Naive thymus-derived CD8-positive, alpha-beta T cell (primary cell): ENCODE measurements around the gene ACTL9. TPM values are rescaled to one million over a fixed set of nuclear protein-coding genes. Genes with fewer than 3 reads are reported as not detected.

ENCODE experiments used
- ATAC-seq, 2 donors: fragments of 150-1000 bp; cut with Tn5 transposase in 1 of 2; sonication (Bioruptor Pico), chemical (Tn5 transposase) in 1 of 2; 1 replicate in 1 of 2; 2 replicates in 1 of 2; pipeline ENCODE4 v1.10.0; 2021; ENCODE audit warnings: mild to moderate bottlenecking in 2 of 2, moderate library complexity in 2 of 2
- POLR2A ChIA-PET: fragments of 350-600 bp; sonication (Branson Sonifier 250); formaldehyde crosslinking; loops from one replicate; lab custom pipeline; 2021; ENCODE audit warnings: antibody characterized with exemption; lab: Charles Lee
- DNase-seq, 10 donors: peaks; one replicate each; pipeline versions ENCODE4 v3.0.0 to v3.0.0-alpha.2; 2020 to 2022
- H3K27ac Mint-ChIP-seq, 10 donors: one replicate each; pipeline ENCODE4 v1.8.0; 2020 to 2022; ENCODE audit warnings: mild to moderate bottlenecking in 10 of 10, mixed read lengths in 10 of 10, moderate library complexity in 4 of 10, inconsistent platforms in 1 of 10
- H3K27me3 Mint-ChIP-seq, 5 donors: one replicate each; pipeline ENCODE4 v1.8.0; 2021 to 2022; ENCODE audit warnings: mixed read lengths in 5 of 5
- H3K36me3 Mint-ChIP-seq, 3 donors: one replicate each; pipeline ENCODE4 v1.8.0; 2020 to 2022; ENCODE audit warnings: mixed read lengths in 3 of 3, mild to moderate bottlenecking in 2 of 3, inconsistent platforms in 1 of 3
- H3K4me1 Mint-ChIP-seq, 4 donors: one replicate each; pipeline ENCODE4 v1.8.0; 2021 to 2022; ENCODE audit warnings: mixed read lengths in 4 of 4
- H3K4me3 Mint-ChIP-seq, 10 donors: one replicate each; pipeline ENCODE4 v1.8.0; 2020 to 2022; ENCODE audit warnings: mild to moderate bottlenecking in 10 of 10, mixed read lengths in 10 of 10, moderate library complexity in 6 of 10, inconsistent platforms in 1 of 10
- H3K9me3 Mint-ChIP-seq, 9 donors: one replicate each; pipeline ENCODE4 v1.8.0; 2020 to 2022; ENCODE audit warnings: mixed read lengths in 9 of 9, mild to moderate bottlenecking in 3 of 9, inconsistent platforms in 1 of 9, moderate library complexity in 1 of 9
- polyA plus RNA-seq, 3 donors: library from polyadenylated mRNA; unstranded; fragments of 300-500 nt; fragmentation: Illumina TruSeq; gene quantifications; one replicate each; pipeline ENCODE4 v1.2.3, GENCODE V29; 2021
- total RNA-seq, 8 experiments: library from RNA in 2 of 8; stranded (reverse) in 2 of 8; gene quantifications; one replicate each; pipeline ENCODE4 v1.2.3 and lab custom pipeline; 2021 to 2026

Gene ACTL9
- total and polyA plus RNA-seq, 5 experiments from 2014 or later = not detected

DNA sequence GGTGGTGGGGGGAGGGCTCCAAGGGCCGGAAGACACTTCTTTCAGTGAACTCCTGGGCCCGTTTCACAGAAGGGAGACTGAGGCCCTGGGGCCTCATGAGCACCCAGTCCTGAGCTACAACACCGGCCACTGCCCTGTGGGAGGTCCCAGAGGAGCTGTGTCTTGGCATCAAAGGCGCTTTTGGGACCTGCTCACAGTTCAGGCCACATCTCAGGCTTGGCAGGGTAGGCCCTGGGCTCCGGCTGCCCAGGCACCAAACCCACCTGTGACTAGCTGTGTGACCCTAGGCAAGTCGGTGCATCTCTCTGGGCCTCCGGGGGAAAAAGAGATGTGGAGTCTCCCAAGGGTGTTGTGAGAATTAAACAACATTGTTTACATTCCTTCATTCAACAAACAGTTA lies 38.7 kb downstream of the ACTL9 start:
- Mint-ChIP-seq H3K27ac (peak overlapping the region in 1 of 10 donors; percentile 31), H3K27me3 (no peaks in the 10 kb centered on the region), H3K4me1 (peaks cover 22 to 44% (median 37%) of the 10 kb centered on the region in 4 donors), H3K36me3 (peaks cover 0 to 2% (median 0%) of the 10 kb centered on the region in 3 donors), H3K9me3 (no peaks in the 10 kb centered on the region), H3K4me3 (no peak overlapping the region)
- DNase-seq (no peak), ATAC-seq (no peak)
- POLR2A ChIA-PET = interaction anchor here (0.5 kb wide), 1 partner anchor 18 kb away, joined by 3 read pairs; no protein-coding TSS in a partner anchor

DNA sequence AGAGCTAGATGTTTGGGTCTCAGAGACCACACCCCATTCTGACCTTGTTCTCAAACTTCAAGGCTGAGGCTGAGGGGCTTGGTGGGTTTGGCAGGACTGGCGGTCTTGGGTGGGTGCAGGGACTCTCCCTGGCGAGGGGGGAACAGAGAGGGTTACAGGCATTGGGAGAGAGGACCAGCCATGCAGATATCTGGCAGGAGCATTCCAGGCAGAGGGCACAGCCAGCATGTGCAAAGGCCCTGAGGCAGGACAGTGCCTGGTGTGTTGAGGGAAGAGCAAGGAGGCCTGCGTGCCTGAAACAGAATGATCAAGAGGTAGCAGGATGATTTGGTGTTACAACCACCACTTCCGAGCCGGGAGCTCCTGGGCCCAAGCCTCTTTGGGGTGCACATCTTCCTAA lies 40.7 kb downstream of the ACTL9 start:
- Mint-ChIP-seq H3K27me3 (no peaks in the 10 kb centered on the region), H3K27ac (peak overlapping the region in 2 of 10 donors; percentile 44 to 46), H3K36me3 (no peaks in the 10 kb centered on the region), H3K9me3 (no peaks in the 10 kb centered on the region), H3K4me1 (peaks cover 19 to 32% (median 26%) of the 10 kb centered on the region in 4 donors), H3K4me3 (no peak overlapping the region)
- POLR2A ChIA-PET = no interaction called here
- no peak for ATAC-seq
- no peak for DNase-seq

DNA sequence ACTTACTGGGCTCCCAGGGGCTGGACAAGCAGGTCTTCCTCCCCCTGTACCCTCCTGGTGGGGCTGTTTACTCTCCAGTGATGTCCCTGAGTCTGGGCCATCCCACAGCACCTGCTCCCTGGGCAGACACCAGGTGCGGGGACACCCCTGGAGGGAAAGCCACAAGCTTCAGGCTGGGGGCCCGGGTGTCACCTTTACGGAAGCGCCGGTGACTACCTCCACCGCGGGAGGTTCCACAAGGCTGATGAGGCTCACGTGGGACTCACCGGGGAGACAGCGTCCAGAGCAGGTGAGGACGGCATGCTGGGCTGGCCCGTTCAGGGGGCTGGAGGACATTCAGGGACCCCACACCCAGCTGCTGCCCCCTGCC lies 43.3 kb downstream of the ACTL9 start:
- POLR2A ChIA-PET = interaction anchor here (0.7 kb wide), 1 partner anchor 8 kb away, joined by 3 read pairs; no protein-coding TSS in a partner anchor
- H3K4me1 Mint-ChIP-seq = peaks cover 19 to 29% (median 23%) of the 10 kb centered on the region in 4 donors
- H3K27me3 Mint-ChIP-seq = no peaks in the 10 kb centered on the region
- DNase-seq (peak in 8 of 10 donors; percentile 17 to 66 (median 38)), ATAC-seq (peak; percentile 78 to 79)
- H3K36me3 Mint-ChIP-seq = no peaks in the 10 kb centered on the region
- H3K9me3 Mint-ChIP-seq = no peaks in the 10 kb centered on the region
- H3K4me3 Mint-ChIP-seq = peak overlapping the region in 9 of 10 donors; percentile 39 to 77 (median 63)
- peak overlapping the region in 3 of 10 donors; percentile 35 to 73 (median 48) for H3K27ac Mint-ChIP-seq

DNA sequence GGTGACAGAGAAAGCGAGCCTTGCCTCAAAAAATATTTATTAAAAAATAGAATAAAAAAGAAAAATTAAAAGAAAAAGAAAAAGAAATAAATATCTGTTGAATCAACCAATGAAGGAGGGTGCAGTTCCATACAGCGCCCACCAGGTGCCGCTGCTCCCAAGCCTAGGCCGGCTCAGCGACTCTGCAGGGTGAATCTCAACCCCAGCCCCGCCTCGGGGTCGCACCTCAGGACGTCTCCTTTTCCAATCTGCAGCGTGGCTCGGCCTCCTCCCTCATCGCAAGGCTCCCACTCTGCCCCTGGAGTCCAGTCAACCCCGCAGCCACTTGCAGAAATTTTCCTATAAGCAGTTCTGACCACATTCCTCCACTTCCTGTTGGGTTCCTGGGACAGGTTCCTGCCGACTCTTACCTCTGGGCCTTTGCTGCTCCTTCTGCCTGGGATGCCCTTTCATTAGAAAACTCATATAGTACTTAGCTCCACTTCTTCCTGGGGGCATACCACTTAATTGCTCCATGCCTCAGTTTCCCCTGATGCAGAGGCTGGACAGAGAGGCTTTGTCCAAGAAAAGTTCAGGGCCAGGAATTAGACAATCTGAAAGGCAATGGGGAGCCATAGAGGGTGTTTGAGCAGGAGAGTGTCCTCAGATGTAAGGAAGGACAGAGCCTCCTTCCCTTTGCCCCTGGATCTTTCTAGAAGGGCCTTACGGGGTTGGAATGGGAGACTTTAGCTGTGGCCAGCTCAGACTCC lies 43.8 kb downstream of the ACTL9 start:
- POLR2A ChIA-PET = interaction anchor here (0.7 kb wide), 1 partner anchor 8 kb away, joined by 3 read pairs; no protein-coding TSS in a partner anchor
- peak overlapping the region in 4 of 10 donors; percentile 48 to 71 (median 64) for H3K27ac Mint-ChIP-seq
- H3K4me3 Mint-ChIP-seq = peak overlapping the region; percentile 54 to 77 (median 67)
- peaks cover 19 to 34% (median 25%) of the 10 kb centered on the region in 4 donors for H3K4me1 Mint-ChIP-seq
- peak; percentile 77 to 81 for ATAC-seq
- no peaks in the 10 kb centered on the region for H3K9me3 Mint-ChIP-seq
- no peaks in the 10 kb centered on the region for H3K27me3 Mint-ChIP-seq
- DNase-seq = peak; percentile 42 to 77 (median 70)
- H3K36me3 Mint-ChIP-seq = no peaks in the 10 kb centered on the region

DNA sequence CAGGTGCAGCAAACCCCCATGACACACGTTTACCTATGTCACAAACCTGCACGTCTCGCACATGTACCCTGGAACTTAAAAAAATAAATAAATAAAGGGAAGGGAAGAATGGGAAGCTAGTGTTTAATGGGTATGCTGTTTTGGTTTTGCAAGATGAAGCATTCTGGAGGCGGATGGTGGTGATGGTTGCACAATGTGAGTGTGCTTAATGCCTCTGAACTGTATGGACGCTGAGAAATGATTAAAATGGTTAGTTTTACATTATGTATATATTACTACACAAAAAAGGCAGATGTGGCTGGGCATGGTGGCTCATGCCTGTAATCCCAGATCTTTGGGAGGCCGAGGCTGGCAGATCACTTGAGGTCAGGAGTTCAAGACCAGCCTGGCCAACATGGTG lies 50.4 kb downstream of the ACTL9 start:
- H3K27ac Mint-ChIP-seq = no peak overlapping the region
- H3K36me3 Mint-ChIP-seq = no peaks in the 10 kb centered on the region
- H3K4me1 Mint-ChIP-seq = peaks cover 0 to 14% (median 7%) of the 10 kb centered on the region in 4 donors
- peaks cover 0 to 9% (median 3%) of the 10 kb centered on the region in 5 donors for H3K27me3 Mint-ChIP-seq
- ATAC-seq = no peak
- no peaks in the 10 kb centered on the region for H3K9me3 Mint-ChIP-seq
- DNase-seq = no peak
- H3K4me3 Mint-ChIP-seq = no peak overlapping the region
- POLR2A ChIA-PET = no interaction called here

Other genes starting within 250 kb of the ACTL9 start
- gene PRAM1, start 196.2 kb downstream of the ACTL9 start, total RNA-seq = 1 to 10 TPM; 3.5 to 4.7 TPM
- gene PRAM1, start 196.2 kb downstream of the ACTL9 start, polyA plus RNA-seq = under 1 TPM in 2 of 3 donors, not detected in 1; 0.07 to 0.20 TPM
- 10 to 100 TPM; 70.2 to 73.1 TPM for gene ZNF414, start 184.6 kb downstream of the ACTL9 start, total RNA-seq
- 10 to 100 TPM; 15.2 to 34.2 (median 27.7) TPM for gene ZNF414, start 184.6 kb downstream of the ACTL9 start, polyA plus RNA-seq
- gene MYO1F, start 121.4 kb downstream of the ACTL9 start, total RNA-seq = 10 to 100 TPM; 64.4 to 65.0 TPM
- gene MYO1F, start 121.4 kb downstream of the ACTL9 start, polyA plus RNA-seq = 10 to 100 TPM in 1 of 3 donors, 1 to 10 TPM in 2; 4.4 to 30.1 (median 5.6) TPM
- gene ADAMTS10, start 88.1 kb downstream of the ACTL9 start, total RNA-seq = 100 to 1,000 TPM; 190 to 196 TPM
- gene ADAMTS10, start 88.1 kb downstream of the ACTL9 start, polyA plus RNA-seq = 1 to 10 TPM; 1.2 to 3.4 (median 2.0) TPM
- gene NFILZ, start 68.2 kb downstream of the ACTL9 start, total RNA-seq = not detected
- gene NFILZ, start 68.2 kb downstream of the ACTL9 start, polyA plus RNA-seq = not detected
- gene OR2Z1, start 22.8 kb upstream of the ACTL9 start, total RNA-seq = not detected
- gene OR2Z1, start 22.8 kb upstream of the ACTL9 start, polyA plus RNA-seq = not detected
- gene ZNF558, start 133.5 kb upstream of the ACTL9 start, total RNA-seq = 10 to 100 TPM; 52.5 to 60.9 TPM
- gene ZNF558, start 133.5 kb upstream of the ACTL9 start, polyA plus RNA-seq = 10 to 100 TPM in 1 of 3 donors, 1 to 10 TPM in 2; 3.9 to 10.6 (median 6.0) TPM
- gene MBD3L1, start 133.6 kb upstream of the ACTL9 start, total RNA-seq = not detected
- not detected for gene MBD3L1, start 133.6 kb upstream of the ACTL9 start, polyA plus RNA-seq